ENCODE measurements around the gene DDX10.

- no peak for TF ChIP-seq CTCF (conservative IDR thresholded peaks at IDR 0.05)
- TF ChIP-seq ZFX (IDR thresholded peaks at IDR 0.05) = no peak
These were observed 266.3 kb downstream of the DDX10 start for GRCh38 chr11:108931168-108931567.
